ENCODE measurements around the gene RBMS1.

DNA sequence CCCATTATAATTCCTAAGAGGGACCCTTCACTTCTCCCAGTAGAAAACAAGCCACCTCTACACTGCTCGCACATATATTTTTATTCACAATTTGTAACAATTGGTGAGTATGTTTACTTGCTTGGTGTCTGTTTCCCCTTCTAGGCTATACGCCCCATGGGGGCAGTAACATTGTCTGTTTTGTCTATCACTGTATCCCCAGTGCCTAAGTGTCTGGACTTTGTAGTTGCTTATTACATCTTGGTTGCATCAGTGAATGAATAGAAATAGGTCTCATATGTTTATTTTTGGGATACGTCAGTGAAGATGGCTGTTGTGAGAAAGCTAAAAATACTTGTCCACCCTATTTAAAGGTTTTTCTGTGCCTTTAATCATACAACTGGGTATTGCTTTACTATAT lies 206.1 kb downstream of the RBMS1 start:
- TF ChIP-seq CTCF (IDR thresholded peaks at IDR 0.05; ENCODE audit: poor library complexity, severe bottlenecking) (no peak), EZH2 (IDR thresholded peaks at IDR 0.05; ENCODE audit: borderline replicate concordance, insufficient read depth, low read length, poor library complexity, severe bottlenecking) (no peak), MXI1 (conservative IDR thresholded peaks at IDR 0.05; ENCODE audit: poor library complexity, severe bottlenecking) (no peak), POLR2AphosphoS5 (IDR thresholded peaks at IDR 0.05) (no peak), SMC3 (conservative IDR thresholded peaks at IDR 0.05; ENCODE audit: poor library complexity) (no peak), TAF1 (IDR thresholded peaks at IDR 0.05; ENCODE audit: low read depth) (no peak)

Data from neural cell (in vitro differentiated cells).